OCI-LY7 (cell line): ENCODE measurements around the gene STARD9.

Experiments
- EZH2phosphoT487 ChIP-seq: fragments of 200-600 bp; sonication (generic); IDR thresholded peaks from 2 replicates; pipeline ENCODE4 v1.6.1; 2018; ENCODE audit warnings: low read depth, borderline replicate concordance, mild to moderate bottlenecking, mixed run types, antibody characterized with exemption, low read length, moderate library complexity, mixed read lengths
- TF ChIP-seq, protein P1 (sequence below): fragments of 200-600 bp; sonication (generic); conservative IDR thresholded peaks from 2 replicates; pipeline ENCODE4 v1.5.1; 2014; ENCODE audit warnings: mild to moderate bottlenecking, antibody characterized with exemption, low read length, moderate library complexity, mixed read lengths

DNA sequence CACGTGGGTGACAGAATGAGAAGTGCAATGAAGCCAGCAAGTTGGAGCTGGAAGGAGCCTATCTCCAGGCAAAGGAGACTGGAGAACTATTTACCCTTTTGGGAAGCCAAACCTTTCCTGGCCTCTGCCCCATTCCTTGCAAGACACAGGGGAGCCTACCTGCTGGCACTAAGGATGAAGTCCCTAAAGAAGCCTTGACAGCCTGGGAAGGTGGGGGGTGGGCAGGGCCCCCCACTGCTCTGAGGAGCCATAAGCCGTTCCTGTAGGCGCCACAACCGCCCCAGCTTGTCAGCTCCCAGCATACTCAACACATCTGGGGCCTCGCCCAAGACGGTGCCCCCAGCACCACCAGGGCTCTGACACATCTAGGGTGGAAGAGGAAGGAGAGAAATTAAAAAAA is 156.1 kb downstream of the STARD9 start:
- TF ChIP-seq, protein P1, sequence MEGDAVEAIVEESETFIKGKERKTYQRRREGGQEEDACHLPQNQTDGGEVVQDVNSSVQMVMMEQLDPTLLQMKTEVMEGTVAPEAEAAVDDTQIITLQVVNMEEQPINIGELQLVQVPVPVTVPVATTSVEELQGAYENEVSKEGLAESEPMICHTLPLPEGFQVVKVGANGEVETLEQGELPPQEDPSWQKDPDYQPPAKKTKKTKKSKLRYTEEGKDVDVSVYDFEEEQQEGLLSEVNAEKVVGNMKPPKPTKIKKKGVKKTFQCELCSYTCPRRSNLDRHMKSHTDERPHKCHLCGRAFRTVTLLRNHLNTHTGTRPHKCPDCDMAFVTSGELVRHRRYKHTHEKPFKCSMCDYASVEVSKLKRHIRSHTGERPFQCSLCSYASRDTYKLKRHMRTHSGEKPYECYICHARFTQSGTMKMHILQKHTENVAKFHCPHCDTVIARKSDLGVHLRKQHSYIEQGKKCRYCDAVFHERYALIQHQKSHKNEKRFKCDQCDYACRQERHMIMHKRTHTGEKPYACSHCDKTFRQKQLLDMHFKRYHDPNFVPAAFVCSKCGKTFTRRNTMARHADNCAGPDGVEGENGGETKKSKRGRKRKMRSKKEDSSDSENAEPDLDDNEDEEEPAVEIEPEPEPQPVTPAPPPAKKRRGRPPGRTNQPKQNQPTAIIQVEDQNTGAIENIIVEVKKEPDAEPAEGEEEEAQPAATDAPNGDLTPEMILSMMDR = no peak
- no peak for TF ChIP-seq EZH2phosphoT487
